Subcutaneous abdominal adipose tissue (tissue), 5 donors: ENCODE data around the gene OLFM1.

Source experiments
- H3K27ac ChIP-seq: one replicate; pipeline ENCODE4 v1.7.0; 2013; ENCODE audit warnings: low read depth, mild to moderate bottlenecking, inconsistent platforms, low read length, moderate library complexity
- H3K27me3 ChIP-seq, 5 donors: one replicate each; pipeline ENCODE4 v1.7.0; 2013; ENCODE audit warnings: low read length in 5 of 5, inconsistent platforms in 1 of 5; ENCODE audit not compliant: control insufficient read depth in 5 of 5, insufficient read depth in 4 of 5
- H3K36me3 ChIP-seq, 5 donors: one replicate each; pipeline ENCODE4 v1.7.0; 2013; ENCODE audit warnings: low read length in 5 of 5; ENCODE audit not compliant: control insufficient read depth in 5 of 5, insufficient read depth in 5 of 5
- H3K4me1 ChIP-seq, 5 donors: one replicate each; pipeline ENCODE4 v1.7.0; 2013; ENCODE audit warnings: low read length in 5 of 5, mild to moderate bottlenecking in 3 of 5, moderate library complexity in 1 of 5; ENCODE audit not compliant: control insufficient read depth in 5 of 5, insufficient read depth in 5 of 5
- H3K4me3 ChIP-seq, 5 donors: one replicate each; pipeline ENCODE4 v1.7.0; 2013; ENCODE audit warnings: low read length in 5 of 5, low read depth in 1 of 5
- H3K9ac ChIP-seq, 5 donors: one replicate each; pipeline ENCODE4 v1.7.0; 2013; ENCODE audit warnings: low read length in 5 of 5, mild to moderate bottlenecking in 4 of 5, moderate library complexity in 3 of 5
- H3K9me3 ChIP-seq, 5 donors: one replicate each; pipeline ENCODE4 v1.7.0; 2013; ENCODE audit warnings: low read length in 5 of 5; ENCODE audit not compliant: control insufficient read depth in 5 of 5
- donor health status: healthy.
- donor health status: healthy.
- donor health status: healthy.
- donor health status: healthy.
- donor health status: healthy.

The OLFM1 gene

DNA sequence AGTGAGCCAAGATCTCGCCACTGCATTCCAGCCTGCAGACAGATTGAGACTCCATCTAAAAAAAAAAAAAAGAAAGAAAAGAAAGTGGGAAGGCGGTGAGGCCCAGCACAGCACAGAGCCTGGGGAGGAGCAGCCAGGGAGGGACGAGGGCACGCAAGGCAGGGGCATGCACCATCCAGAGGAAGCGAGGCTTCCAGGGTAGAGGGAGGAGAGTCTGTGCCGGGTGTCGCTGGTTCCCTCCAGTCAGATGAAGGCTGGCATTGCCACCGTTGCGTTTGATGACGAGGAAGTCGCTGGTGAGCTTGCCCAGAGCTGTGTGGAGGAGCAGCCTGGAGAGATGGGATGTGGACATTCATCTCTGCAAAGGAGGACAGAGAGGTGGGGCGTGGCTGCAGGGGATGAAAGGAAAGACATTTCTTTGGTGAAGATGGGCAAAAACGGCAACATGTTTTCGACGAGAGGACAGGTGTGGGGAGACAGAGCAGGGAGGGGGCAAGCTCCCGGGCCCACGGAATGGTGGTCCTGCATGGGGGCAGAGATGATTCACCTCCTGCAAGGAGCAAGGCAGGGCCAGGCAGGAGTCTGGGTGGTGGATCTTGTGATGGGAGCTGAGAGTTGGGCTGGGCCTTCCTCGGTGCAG lies 18.6 kb upstream of the OLFM1 start:
- peaks cover 0 to 7% (median 0%) of the 10 kb centered on the region in 5 donors for H3K4me1 ChIP-seq
- no peaks in the 10 kb centered on the region for H3K36me3 ChIP-seq
- H3K4me3 ChIP-seq: no peak overlapping the region
- peaks cover 0 to under 1% (median 0%) of the 10 kb centered on the region in 5 donors for H3K9me3 ChIP-seq
- no peak overlapping the region for H3K9ac ChIP-seq
- H3K27ac ChIP-seq: no peak overlapping the region
- peaks cover 5 to 43% (median 34%) of the 10 kb centered on the region in 5 donors for H3K27me3 ChIP-seq

- Histone ChIP-seq H3K9ac (no peak overlapping the region), H3K4me3 (no peak overlapping the region), H3K4me1 (peaks cover 0 to 8% (median 1%) of the 10 kb centered on the region in 5 donors), H3K27ac (no peak overlapping the region), H3K9me3 (no peaks in the 10 kb centered on the region), H3K36me3 (no peaks in the 10 kb centered on the region), H3K27me3 (peaks cover 5 to 44% (median 35%) of the 10 kb centered on the region in 5 donors)
These were observed 17.8 kb upstream of the OLFM1 start for GRCh38 chr9:135069558-135070197.

DNA sequence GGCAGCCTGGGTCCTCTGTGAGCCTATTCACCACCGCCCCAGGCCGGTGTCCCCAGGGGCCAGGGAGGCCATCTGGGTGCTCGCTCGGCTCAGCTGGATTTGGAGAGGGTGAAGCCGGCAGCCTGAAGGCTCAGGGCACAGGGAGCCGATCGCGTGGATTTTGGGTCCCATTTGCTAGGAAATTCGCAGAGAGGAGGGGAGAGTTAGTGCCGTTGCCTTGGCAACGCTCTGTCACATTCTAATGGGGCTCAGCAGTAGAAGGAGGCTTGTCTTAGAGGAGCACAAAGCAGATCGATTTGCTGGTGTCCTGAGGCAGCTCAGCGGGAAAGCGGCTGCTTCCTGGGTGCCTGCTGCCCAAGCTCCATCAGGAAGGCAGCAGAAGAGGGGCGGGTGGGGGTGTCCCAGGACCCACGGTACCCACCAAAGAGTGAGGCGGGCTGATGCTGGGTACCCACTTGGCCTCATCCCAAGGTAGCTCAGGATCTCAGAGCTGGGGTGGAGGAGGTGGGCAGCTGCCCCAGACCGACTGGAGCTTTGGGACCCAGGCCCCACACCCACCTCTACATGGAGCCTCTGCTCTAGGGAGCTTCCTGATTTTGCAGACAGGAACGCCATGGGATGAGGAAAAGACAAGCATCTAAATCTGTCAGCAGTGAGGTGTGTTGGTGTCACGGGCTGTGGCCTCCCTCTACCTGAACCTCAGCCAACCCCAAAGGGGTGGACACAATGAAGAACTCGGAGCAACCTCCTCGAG lies 17.1 kb upstream of the OLFM1 start:
- no peaks in the 10 kb centered on the region for H3K36me3 ChIP-seq
- H3K4me1 ChIP-seq: peaks cover 0 to 9% (median 5%) of the 10 kb centered on the region in 5 donors
- no peak overlapping the region for H3K9ac ChIP-seq
- peaks cover 5 to 47% (median 37%) of the 10 kb centered on the region in 5 donors for H3K27me3 ChIP-seq
- H3K9me3 ChIP-seq: no peaks in the 10 kb centered on the region
- no peak overlapping the region for H3K4me3 ChIP-seq
- H3K27ac ChIP-seq: no peak overlapping the region

GRCh38 chr9:135070964-135071735 lies 16.3 kb upstream of the OLFM1 start:
- peaks cover 0 to 17% (median 10%) of the 10 kb centered on the region in 5 donors for H3K4me1 ChIP-seq
- no peak overlapping the region for H3K27ac ChIP-seq
- no peaks in the 10 kb centered on the region for H3K36me3 ChIP-seq
- H3K27me3 ChIP-seq: peaks cover 5 to 40% (median 36%) of the 10 kb centered on the region in 5 donors
- H3K4me3 ChIP-seq: no peak overlapping the region
- H3K9me3 ChIP-seq: no peaks in the 10 kb centered on the region
- no peak overlapping the region for H3K9ac ChIP-seq

- H3K36me3 ChIP-seq: no peaks in the 10 kb centered on the region
- no peak overlapping the region for H3K9ac ChIP-seq
- peaks cover 0 to 22% (median 16%) of the 10 kb centered on the region in 5 donors for H3K4me1 ChIP-seq
- peaks cover 2 to 32% (median 28%) of the 10 kb centered on the region in 5 donors for H3K27me3 ChIP-seq
- H3K27ac ChIP-seq: no peak overlapping the region
- no peaks in the 10 kb centered on the region for H3K9me3 ChIP-seq
- no peak overlapping the region for H3K4me3 ChIP-seq
These were observed 14.3 kb upstream of the OLFM1 start for GRCh38 chr9:135073081-135073740.

- no peak overlapping the region for H3K27ac ChIP-seq
- H3K27me3 ChIP-seq: peaks cover 0 to 27% (median 24%) of the 10 kb centered on the region in 5 donors
- H3K4me3 ChIP-seq: no peak overlapping the region
- H3K9ac ChIP-seq: no peak overlapping the region
- H3K36me3 ChIP-seq: no peaks in the 10 kb centered on the region
- no peaks in the 10 kb centered on the region for H3K9me3 ChIP-seq
- H3K4me1 ChIP-seq: peaks cover 0 to 22% (median 16%) of the 10 kb centered on the region in 5 donors
These were observed 13.6 kb upstream of the OLFM1 start for GRCh38 chr9:135073741-135074305.

DNA sequence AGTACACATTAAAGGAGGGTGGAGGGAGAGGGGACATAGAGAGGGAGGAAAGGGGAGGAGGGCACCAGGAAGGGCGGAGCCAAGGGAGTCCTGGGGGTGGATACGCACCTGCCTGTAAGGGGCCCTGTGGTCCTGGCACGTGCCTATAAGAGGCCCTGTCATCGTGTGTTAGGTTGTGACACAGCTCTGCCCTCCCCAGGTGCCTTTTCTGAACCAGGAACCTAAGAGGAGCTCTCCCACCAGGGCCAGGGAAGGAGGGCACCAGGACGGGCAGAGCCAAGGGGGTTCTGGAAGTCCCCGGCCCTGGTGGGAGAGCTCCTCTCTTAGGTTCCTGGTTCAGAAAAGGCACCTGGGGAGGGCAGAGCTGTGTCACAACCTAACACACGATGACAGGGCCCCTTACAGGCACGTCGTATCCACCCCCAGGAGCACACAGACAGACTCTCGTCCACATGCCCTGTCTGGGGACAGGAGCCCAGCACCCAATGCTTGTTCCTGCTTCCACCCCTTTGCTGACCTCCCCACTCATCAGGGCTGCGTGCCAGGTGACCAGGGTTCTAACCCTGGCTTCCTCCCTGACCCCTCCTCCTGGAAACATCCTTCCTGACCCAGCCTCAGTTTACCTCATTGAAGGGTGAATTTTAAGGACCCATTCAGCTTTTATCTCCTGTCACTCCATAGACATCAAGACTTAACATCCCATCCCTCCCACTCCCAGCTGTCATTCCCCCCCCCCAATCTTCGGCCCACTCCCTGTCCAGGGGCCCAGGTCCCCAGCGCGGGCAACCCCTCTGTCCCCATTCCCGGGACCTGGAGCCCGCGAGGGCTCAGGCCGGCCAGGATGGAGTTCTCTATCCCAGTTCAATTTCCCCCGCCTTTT lies 12.9 kb upstream of the OLFM1 start:
- no peak overlapping the region for H3K27ac ChIP-seq
- peak overlapping the region in 4 of 5 donors; percentile 63 to 71 (median 69) for H3K4me3 ChIP-seq
- H3K36me3 ChIP-seq: no peaks in the 10 kb centered on the region
- peaks cover 0 to 22% (median 16%) of the 10 kb centered on the region in 5 donors for H3K4me1 ChIP-seq
- H3K9ac ChIP-seq: no peak overlapping the region
- peaks cover 0 to 24% (median 18%) of the 10 kb centered on the region in 5 donors for H3K27me3 ChIP-seq
- H3K9me3 ChIP-seq: no peaks in the 10 kb centered on the region

GRCh38 chr9:135075234-135076142 lies 12.0 kb upstream of the OLFM1 start:
- Histone ChIP-seq H3K4me3 (peak overlapping the region; percentile 40 to 71 (median 67)), H3K27me3 (peaks cover 0 to 20% (median 11%) of the 10 kb centered on the region in 5 donors), H3K4me1 (peaks cover 0 to 22% (median 16%) of the 10 kb centered on the region in 5 donors), H3K9me3 (no peaks in the 10 kb centered on the region), H3K36me3 (no peaks in the 10 kb centered on the region), H3K27ac (no peak overlapping the region), H3K9ac (no peak overlapping the region)
